Common myeloid progenitor, CD34-positive (primary cell): ENCODE data around the gene ADGRL3.
A peak's percentile ranks its signal among the peaks of the same experiment; 100 is the strongest.

Experiments used
- CTCF ChIA-PET: fragments of 350-600 bp; sonication (Branson Sonifier 250); formaldehyde crosslinking; loops from one replicate; lab custom pipeline; 2021; ENCODE audit warnings: antibody characterized with exemption; lab: Charles Lee
- POLR2A ChIA-PET: fragments of 350-600 bp; sonication (Branson Sonifier 250); formaldehyde crosslinking; loops from one replicate; lab custom pipeline; 2021; ENCODE audit warnings: antibody characterized with exemption; lab: Charles Lee
- DNase-seq, 3 donors: peaks; one replicate each; pipeline versions ENCODE4 v3.0.0 to v3.0.0-alpha.2; 2013
- H3K27ac ChIP-seq, 2 experiments: 1 replicate in 1 of 2; 2 replicates in 1 of 2; pipeline ENCODE4 v1.7.0; 2013; ENCODE audit warnings: inconsistent platforms in 2 of 2, low read length in 2 of 2, mild to moderate bottlenecking in 2 of 2, low read depth in 1 of 2, moderate library complexity in 1 of 2; ENCODE audit not compliant: severe bottlenecking in 2 of 2, insufficient read depth in 1 of 2, poor library complexity in 1 of 2
- H3K27me3 ChIP-seq, 5 experiments: replicated peaks in 2 of 5; 1 replicate in 3 of 5; 2 replicates in 2 of 5; pipeline versions ENCODE4 v1.6.1 to v1.7.0; 2013; ENCODE audit warnings: low read length in 4 of 5, mild to moderate bottlenecking in 2 of 5, moderate library complexity in 2 of 5, inconsistent platforms in 1 of 5; ENCODE audit not compliant: insufficient read depth in 5 of 5, control insufficient read depth in 4 of 5
- H3K36me3 ChIP-seq, 4 experiments: 1 replicate in 2 of 4; 2 replicates in 2 of 4; pipeline versions ENCODE4 v1.6.1 to v1.7.0; 2013; ENCODE audit warnings: low read length in 3 of 4, control low read depth in 1 of 4, mild to moderate bottlenecking in 1 of 4; ENCODE audit not compliant: control insufficient read depth in 4 of 4, insufficient read depth in 4 of 4
- H3K4me1 ChIP-seq, 4 experiments: 1 replicate in 3 of 4; 2 replicates in 1 of 4; pipeline versions ENCODE4 v1.6.1 to v1.7.1; 2013; ENCODE audit warnings: low read length in 3 of 4, mild to moderate bottlenecking in 3 of 4, control low read depth in 1 of 4, inconsistent platforms in 1 of 4, moderate library complexity in 1 of 4; ENCODE audit not compliant: control insufficient read depth in 4 of 4, insufficient read depth in 4 of 4; ENCODE audit errors: control extremely low read depth in 1 of 4
- H3K4me3 ChIP-seq, 7 experiments: 1 replicate in 4 of 7; 2 replicates in 3 of 7; pipeline versions ENCODE4 v1.5.1 to v1.7.0; 2013; ENCODE audit warnings: mild to moderate bottlenecking in 7 of 7, low read length in 6 of 7, moderate library complexity in 6 of 7, inconsistent platforms in 2 of 7, low read depth in 2 of 7, control low read depth in 1 of 7; ENCODE audit not compliant: insufficient read depth in 4 of 7, control insufficient read depth in 1 of 7; ENCODE audit errors: extremely low read depth in 1 of 7
- H3K9me3 ChIP-seq, 5 experiments: 1 replicate in 4 of 5; 2 replicates in 1 of 5; pipeline versions ENCODE4 v1.6.1 to v1.7.1; 2013; ENCODE audit warnings: low read length in 4 of 5, mild to moderate bottlenecking in 2 of 5, inconsistent platforms in 1 of 5, low read depth in 1 of 5, moderate library complexity in 1 of 5; ENCODE audit not compliant: control insufficient read depth in 4 of 5, insufficient read depth in 2 of 5; ENCODE audit errors: control extremely low read depth in 1 of 5
- WGBS: methylation state at CpG from one replicate; pipeline ENCODE4 v1.1.5; 2013; ENCODE audit not compliant: insufficient coverage; 5-methylcytosine and 5-hydroxymethylcytosine counted together

The ADGRL3 gene

GRCh38 chr4:61860376-61860775, 660.2 kb downstream of the ADGRL3 start:
- POLR2A ChIA-PET, result no interaction called here

GRCh38 chr4:61864286-61864685, 664.2 kb downstream of the ADGRL3 start:
- Histone ChIP-seq H3K27me3 (peaks cover 0 to 5% (median 0%) of the 10 kb centered on the region in 5 experiments), H3K36me3 (no peaks in the 10 kb centered on the region), H3K9me3 (no peaks in the 10 kb centered on the region), H3K4me3 (no peak overlapping the region), H3K4me1 (peaks cover 0 to 4% (median 0%) of the 10 kb centered on the region in 4 experiments), H3K27ac (no peak overlapping the region)
- ChIA-PET POLR2A (no interaction called here), CTCF (interaction anchor here (1.8 kb wide), 1 partner anchor 11 kb away, joined by 4 read pairs; no protein-coding TSS in a partner anchor)
- no peak for DNase-seq
- WGBS, result 100% methylated on average over 1 of the region's 1 CpG

More at GRCh38 chr4:61860376-61860775, 660.2 kb downstream of the ADGRL3 start:
- CTCF ChIA-PET, result no interaction called here
- Histone ChIP-seq H3K9me3 (peaks cover 0 to 1% (median 0%) of the 10 kb centered on the region in 5 experiments), H3K27me3 (peaks cover 0 to 3% (median 0%) of the 10 kb centered on the region in 5 experiments), H3K36me3 (no peaks in the 10 kb centered on the region), H3K4me1 (peaks cover 0 to 4% (median 0%) of the 10 kb centered on the region in 4 experiments), H3K27ac (no peak overlapping the region), H3K4me3 (no peak overlapping the region)
- 100% methylated on average over 3 of the region's 6 CpGs for WGBS
- no peak for DNase-seq

- Histone ChIP-seq H3K4me1 (no peaks in the 10 kb centered on the region), H3K27me3 (peaks cover 0 to 5% (median 0%) of the 10 kb centered on the region in 5 experiments), H3K27ac (no peak overlapping the region), H3K4me3 (no peak overlapping the region), H3K36me3 (no peaks in the 10 kb centered on the region), H3K9me3 (no peaks in the 10 kb centered on the region)
- WGBS, result 97% methylated on average over 2 of the region's 4 CpGs
- DNase-seq, result no peak
- CTCF ChIA-PET, result no interaction called here
- POLR2A ChIA-PET, result no interaction called here
These were observed 666.4 kb downstream of the ADGRL3 start for GRCh38 chr4:61866378-61867030.

- H3K36me3 ChIP-seq, result no peaks in the 10 kb centered on the region
- POLR2A ChIA-PET, result no interaction called here
- peaks cover under 1 to 17% (median 14%) of the 10 kb centered on the region in 4 experiments for H3K4me1 ChIP-seq
- peaks cover 0 to 2% (median 0%) of the 10 kb centered on the region in 5 experiments for H3K9me3 ChIP-seq
- 100% methylated on average over 1 of the region's 3 CpGs for WGBS
- H3K4me3 ChIP-seq, result no peak overlapping the region
- no peak overlapping the region for H3K27ac ChIP-seq
- CTCF ChIA-PET, result no interaction called here
- DNase-seq, result no peak
- no peaks in the 10 kb centered on the region for H3K27me3 ChIP-seq
These were observed 672.9 kb downstream of the ADGRL3 start for GRCh38 chr4:61872983-61873382.

GRCh38 chr4:61877266-61877665, 677.1 kb downstream of the ADGRL3 start:
- H3K36me3 ChIP-seq, result no peaks in the 10 kb centered on the region
- ChIA-PET CTCF (no interaction called here), POLR2A (no interaction called here)
- peak in 2 of 3 donors; percentile 54 to 57 for DNase-seq
- no peak overlapping the region for H3K27ac ChIP-seq
- H3K4me1 ChIP-seq, result peaks cover 6 to 30% (median 21%) of the 10 kb centered on the region in 4 experiments
- peaks cover 0 to 3% (median 0%) of the 10 kb centered on the region in 5 experiments for H3K9me3 ChIP-seq
- no peaks in the 10 kb centered on the region for H3K27me3 ChIP-seq
- H3K4me3 ChIP-seq, result no peak overlapping the region

- Histone ChIP-seq H3K27me3 (no peaks in the 10 kb centered on the region), H3K4me1 (peaks cover 6 to 30% (median 21%) of the 10 kb centered on the region in 4 experiments), H3K9me3 (peaks cover 0 to 5% (median 0%) of the 10 kb centered on the region in 5 experiments), H3K27ac (no peak overlapping the region), H3K4me3 (no peak overlapping the region), H3K36me3 (no peaks in the 10 kb centered on the region)
- ChIA-PET POLR2A (no interaction called here), CTCF (no interaction called here)
- peak; percentile 47 to 95 (median 95) for DNase-seq
- WGBS, result 40% methylated on average over 1 of the region's 2 CpGs
These were observed 677.8 kb downstream of the ADGRL3 start for GRCh38 chr4:61877893-61878292.

GRCh38 chr4:61882381-61882780, 682.3 kb downstream of the ADGRL3 start:
- POLR2A ChIA-PET, result no interaction called here
- 91% methylated on average over 2 of the region's 2 CpGs for WGBS
- CTCF ChIA-PET, result no interaction called here

More at GRCh38 chr4:61882381-61882780, 682.3 kb downstream of the ADGRL3 start:
- Histone ChIP-seq H3K9me3 (peaks cover 0 to 3% (median 0%) of the 10 kb centered on the region in 5 experiments), H3K27me3 (no peaks in the 10 kb centered on the region), H3K4me1 (peaks cover 9 to 24% (median 17%) of the 10 kb centered on the region in 4 experiments), H3K4me3 (no peak overlapping the region), H3K27ac (no peak overlapping the region), H3K36me3 (no peaks in the 10 kb centered on the region)
- DNase-seq, result no peak
